HG03196 (cell line): ENCODE data around the gene SLC2A14.
"Not testable (repeated sequence)": the region's sequence is repeated elsewhere in the genome, so short reads cannot be mapped to it uniquely, and the experiment has no call there.

Experiments
- ATAC-seq: cut with Tn5 transposase; IDR thresholded peaks from one replicate; pipeline ENCODE4 v1.9.1; 2021; ENCODE audit not compliant: unreplicated experiment

The SLC2A14 gene

GRCh38 chr12:7872566-7873319 is at the start of gene SLC2A14:
Gene SLC2A14 (minus strand): TSS chr12:7872915. CDS start chr12:7869880, 3,035 bp downstream.
- no peak for ATAC-seq

- not testable (repeated sequence) for ATAC-seq
Measured at GRCh38 chr12:7921181-7921580, 48.5 kb upstream of the SLC2A14 start.

GRCh38 chr12:7918268-7918590 is 45.5 kb upstream of the SLC2A14 start:
- not testable (repeated sequence) for ATAC-seq

- ATAC-seq, result no peak
Measured at GRCh38 chr12:7917392-7918267, 44.9 kb upstream of the SLC2A14 start.

- no peak for ATAC-seq
Measured at GRCh38 chr12:7916936-7917335, 44.2 kb upstream of the SLC2A14 start.

- ATAC-seq, result no peak
Measured at GRCh38 chr12:7915661-7916403, 43.1 kb upstream of the SLC2A14 start.

GRCh38 chr12:7910106-7910505 is 37.4 kb upstream of the SLC2A14 start:
- ATAC-seq, result not testable (repeated sequence)

GRCh38 chr12:7907009-7907408 is 34.3 kb upstream of the SLC2A14 start:
- no peak for ATAC-seq

GRCh38 chr12:7906303-7906702 is 33.6 kb upstream of the SLC2A14 start:
- not testable (repeated sequence) for ATAC-seq

GRCh38 chr12:7905600-7906125 is 32.9 kb upstream of the SLC2A14 start:
- ATAC-seq, result not testable (repeated sequence)

GRCh38 chr12:7905071-7905470 is 32.4 kb upstream of the SLC2A14 start:
- ATAC-seq, result no peak

GRCh38 chr12:7902416-7902815 is 29.7 kb upstream of the SLC2A14 start:
- not testable (repeated sequence) for ATAC-seq

- no peak for ATAC-seq
Measured at GRCh38 chr12:7899755-7900154, 27.0 kb upstream of the SLC2A14 start.

GRCh38 chr12:7896726-7897125 is 24.0 kb upstream of the SLC2A14 start:
- ATAC-seq, result not testable (repeated sequence)

- ATAC-seq, result no peak
Measured at GRCh38 chr12:7892186-7892980, 19.7 kb upstream of the SLC2A14 start.

GRCh38 chr12:7884689-7885088 is 12.0 kb upstream of the SLC2A14 start:
- no peak for ATAC-seq

- not testable (repeated sequence) for ATAC-seq
Measured at GRCh38 chr12:7881736-7882120, 9.0 kb upstream of the SLC2A14 start.

- not testable (repeated sequence) for ATAC-seq
Measured at GRCh38 chr12:7880952-7881735, 8.4 kb upstream of the SLC2A14 start.

- no peak for ATAC-seq
Measured at GRCh38 chr12:7879246-7879645, 6.5 kb upstream of the SLC2A14 start.

GRCh38 chr12:7877420-7877819 is 4.7 kb upstream of the SLC2A14 start:
- no peak for ATAC-seq
